ENCODE results near the gene CD200. TPM values are rescaled to one million over a fixed set of nuclear protein-coding genes. Genes with fewer than 3 reads are reported as not detected.

The CD200 gene
- total RNA-seq, 4 donors from 2014 or later = 2.5 to 15.6 (median 4.8) TPM

- no peaks in the 10 kb centered on the region for H3K9me3 ChIP-seq
- TF ChIP-seq CTCF (IDR thresholded peaks at IDR 0.05) (no peak), POLR2AphosphoS5 (IDR thresholded peaks at IDR 0.05) (no peak), POLR2A (IDR thresholded peaks at IDR 0.05) (no peak), EP300 (IDR thresholded peaks at IDR 0.05) (no peak)
- no peaks in the 10 kb centered on the region for H3K27me3 ChIP-seq
- WGBS, 2 donors (ENCODE audit: low coverage in 1 of 2) = 79 to 96% methylated on average over 4 to 7 of the region's 7 CpGs
- peaks cover 0 to 18% (median 0%) of the 10 kb centered on the region in 3 donors for H3K4me1 ChIP-seq
- no peak for ATAC-seq
- H3K27ac ChIP-seq = no peak overlapping the region
- H3K4me3 ChIP-seq = no peak overlapping the region
- H3K36me3 ChIP-seq = no peaks in the 10 kb centered on the region
Measured at GRCh38 chr3:112381673-112382542, 49.0 kb downstream of the CD200 start.

GRCh38 chr3:112382543-112383160, 49.7 kb downstream of the CD200 start:
- Histone ChIP-seq H3K36me3 (no peaks in the 10 kb centered on the region), H3K4me1 (peaks cover 0 to 18% (median 0%) of the 10 kb centered on the region in 3 donors), H3K4me3 (no peak overlapping the region), H3K9me3 (no peaks in the 10 kb centered on the region), H3K27me3 (no peaks in the 10 kb centered on the region), H3K27ac (no peak overlapping the region)
- ATAC-seq = no peak
- no peak for TF ChIP-seq CTCF (IDR thresholded peaks at IDR 0.05)
- TF ChIP-seq POLR2AphosphoS5 (IDR thresholded peaks at IDR 0.05) = peak; percentile 44
- WGBS, 2 donors (ENCODE audit: low coverage in 1 of 2) = 63 to 77% methylated on average over 5 to 6 of the region's 7 CpGs

- peaks cover 0 to 8% (median 0%) of the 10 kb centered on the region in 3 donors for H3K4me1 ChIP-seq
- H3K9me3 ChIP-seq = no peaks in the 10 kb centered on the region
- no peaks in the 10 kb centered on the region for H3K36me3 ChIP-seq
- H3K27me3 ChIP-seq = no peaks in the 10 kb centered on the region
- no peak overlapping the region for H3K4me3 ChIP-seq
- H3K27ac ChIP-seq = no peak overlapping the region
- no peak for ATAC-seq
- TF ChIP-seq POLR2A (IDR thresholded peaks at IDR 0.05) (no peak), CTCF (IDR thresholded peaks at IDR 0.05) (no peak), POLR2AphosphoS5 (IDR thresholded peaks at IDR 0.05) (no peak), EP300 (IDR thresholded peaks at IDR 0.05) (no peak)
Measured at GRCh38 chr3:112384769-112385168, 51.8 kb downstream of the CD200 start.

GRCh38 chr3:112388972-112389371, 56.0 kb downstream of the CD200 start:
- H3K27ac ChIP-seq = peak overlapping the region in 2 of 4 donors; percentile 0 to 84

More at GRCh38 chr3:112388972-112389371, 56.0 kb downstream of the CD200 start:
- TF ChIP-seq EP300 (IDR thresholded peaks at IDR 0.05) (no peak), CTCF (IDR thresholded peaks at IDR 0.05) (no peak), POLR2AphosphoS5 (IDR thresholded peaks at IDR 0.05) (no peak), POLR2A (IDR thresholded peaks at IDR 0.05) (no peak)
- no peaks in the 10 kb centered on the region for H3K27me3 ChIP-seq
- H3K4me1 ChIP-seq = peaks cover 0 to 15% (median 10%) of the 10 kb centered on the region in 3 donors
- H3K4me3 ChIP-seq = no peak overlapping the region
- no peak for ATAC-seq
- H3K36me3 ChIP-seq = no peaks in the 10 kb centered on the region
- no peaks in the 10 kb centered on the region for H3K9me3 ChIP-seq
